LNCaP clone FGC (cell line): ENCODE data around the gene RUNDC3A.
A peak's percentile ranks its signal among the peaks of the same experiment; 100 is the strongest.
"Not testable (repeated sequence)": the region's sequence is repeated elsewhere in the genome, so short reads cannot be mapped to it uniquely, and the experiment has no call there.

Experiments used
- DNase-seq: peaks from one replicate; pipeline ENCODE4 v3.0.0-alpha.2; 2011; ENCODE audit warnings: low read depth
- H3K4me3 ChIP-seq: 2 replicates; pipeline ENCODE4 v1.5.1; 2011; ENCODE audit warnings: mild to moderate bottlenecking, low read depth, low read length, control low read depth
- CTCF ChIP-seq: IDR thresholded peaks from 2 replicates; pipeline ENCODE4 v1.5.1; 2012; ENCODE audit warnings: mild to moderate bottlenecking; ENCODE audit not compliant: control insufficient read depth, insufficient read depth; ENCODE audit errors: extremely low read depth

Gene RUNDC3A

DNA sequence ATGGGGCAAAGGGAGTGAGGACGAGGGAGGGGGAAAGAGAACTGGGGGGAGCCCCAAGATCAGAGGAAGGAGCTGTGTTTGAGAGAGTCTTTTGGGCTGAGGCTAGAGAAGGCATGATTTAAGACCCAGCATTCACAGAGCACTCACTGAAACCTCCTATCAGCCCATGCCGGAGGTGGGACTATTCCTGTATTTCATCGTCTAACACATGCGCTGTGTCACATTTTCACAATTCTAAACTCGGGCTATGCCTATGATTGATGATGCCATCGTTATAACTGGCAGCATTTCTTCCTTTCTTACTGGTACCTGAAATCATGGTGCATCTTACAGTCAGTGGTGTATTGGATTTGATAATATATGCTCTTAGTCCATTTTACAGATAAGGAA is 51.7 kb downstream of the RUNDC3A start:
- TF ChIP-seq CTCF: no peak
- DNase-seq: no peak
- H3K4me3 ChIP-seq: no peak overlapping the region

DNA sequence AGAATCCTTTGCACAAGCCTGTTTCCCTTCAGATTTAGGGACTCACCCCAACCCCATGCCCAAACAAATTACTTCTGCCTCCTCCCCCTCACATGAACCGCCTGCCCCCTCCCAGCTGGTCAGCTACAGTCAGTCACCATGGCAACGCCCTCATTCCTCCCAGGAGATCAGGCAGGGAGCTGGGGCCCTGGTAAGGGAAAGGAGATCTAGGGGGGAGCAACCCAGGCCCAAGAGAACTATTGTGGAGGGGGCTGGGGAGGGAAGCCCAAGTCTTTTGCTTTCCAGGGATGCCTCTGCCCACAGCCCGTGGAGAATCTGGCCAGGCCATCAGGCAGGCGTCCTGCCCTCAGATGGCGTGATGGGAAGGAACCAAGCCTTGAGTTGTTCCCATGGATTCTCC is 52.4 kb downstream of the RUNDC3A start:
- no peak for DNase-seq
- no peak for TF ChIP-seq CTCF
- no peak overlapping the region for H3K4me3 ChIP-seq

GRCh38 chr17:44361292-44362260 is 53.2 kb downstream of the RUNDC3A start:
- DNase-seq: no peak
- no peak overlapping the region for H3K4me3 ChIP-seq
- no peak for TF ChIP-seq CTCF

- TF ChIP-seq CTCF: no peak
- H3K4me3 ChIP-seq: peak overlapping the region; percentile 59
- DNase-seq: no peak
Measured at GRCh38 chr17:44362459-44362948, 54.1 kb downstream of the RUNDC3A start.

DNA sequence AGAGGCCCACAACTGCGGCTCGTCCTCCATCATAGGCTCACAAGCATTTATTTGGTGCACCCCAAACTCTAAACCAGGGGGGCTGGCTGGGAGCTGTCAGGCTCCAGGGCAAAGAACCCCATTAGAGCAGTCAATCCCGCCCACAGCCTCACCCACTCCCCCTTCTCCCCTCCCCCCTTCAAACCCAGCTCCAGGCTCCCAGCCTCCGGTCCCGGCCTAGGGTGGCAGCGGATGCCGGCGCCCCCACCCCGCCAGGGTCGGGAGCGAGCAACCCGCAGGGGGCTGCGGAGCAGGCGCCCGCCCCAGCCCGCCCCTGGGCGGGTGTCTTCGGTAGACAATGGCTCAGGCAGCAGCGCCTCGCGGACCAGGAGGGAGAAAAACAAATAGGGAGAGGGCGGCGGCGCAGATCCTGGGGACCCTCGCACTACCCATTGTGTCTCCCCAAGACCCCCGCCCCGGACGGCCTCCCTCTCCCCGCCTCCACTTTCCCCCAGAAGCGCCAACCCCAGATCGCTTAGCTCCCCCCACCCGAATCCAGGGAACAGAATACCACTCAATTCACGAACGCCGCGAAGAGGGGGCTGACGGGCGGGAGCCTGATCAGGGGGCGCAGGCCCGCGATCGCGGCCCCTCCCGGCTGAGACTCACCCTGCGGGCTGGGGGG is 54.7 kb downstream of the RUNDC3A start:
- DNase-seq: no peak
- peak overlapping the region; percentile 59 for H3K4me3 ChIP-seq
- TF ChIP-seq CTCF: no peak

- TF ChIP-seq CTCF: peak; percentile 67
- H3K4me3 ChIP-seq: peak within 1 kb of the TSS; percentile 59
- no peak for DNase-seq
Measured at GRCh38 chr17:44363613-44364159, 55.3 kb downstream of the RUNDC3A start, which contains the start of gene FAM171A2. TSS of gene FAM171A2 (minus strand) at chr17:44363853. CDS start at chr17:44363714, 139 bp downstream.

DNA sequence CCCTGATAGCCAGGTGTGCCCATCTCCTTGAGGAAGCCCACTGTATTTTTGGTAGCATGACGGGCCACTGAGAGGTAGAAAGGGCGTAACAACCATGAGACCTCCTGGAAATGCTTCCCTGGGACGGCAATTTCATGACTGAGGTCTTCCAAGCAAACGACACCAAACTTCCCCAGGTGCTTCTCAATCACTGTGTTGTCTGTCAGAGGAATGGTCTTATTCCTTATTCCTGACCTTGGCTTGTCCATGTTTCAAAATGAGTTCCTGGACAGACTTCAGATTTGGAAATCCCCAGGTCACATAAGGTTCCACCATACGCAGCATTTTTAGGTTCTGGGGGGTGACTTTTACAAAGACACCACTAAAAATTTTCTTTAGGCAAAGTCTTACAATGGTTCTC is 56.6 kb downstream of the RUNDC3A start:
- DNase-seq, H3K4me3 ChIP-seq: not testable (repeated sequence)
